GM21717 (cell line): ENCODE measurements around the gene ATOH7.

Experiments used
- ATAC-seq: cut with Tn5 transposase; IDR thresholded peaks from one replicate; pipeline ENCODE4 v1.9.1; 2021; ENCODE audit warnings: mild to moderate bottlenecking, moderate library complexity; ENCODE audit not compliant: unreplicated experiment

ATOH7 gene

DNA sequence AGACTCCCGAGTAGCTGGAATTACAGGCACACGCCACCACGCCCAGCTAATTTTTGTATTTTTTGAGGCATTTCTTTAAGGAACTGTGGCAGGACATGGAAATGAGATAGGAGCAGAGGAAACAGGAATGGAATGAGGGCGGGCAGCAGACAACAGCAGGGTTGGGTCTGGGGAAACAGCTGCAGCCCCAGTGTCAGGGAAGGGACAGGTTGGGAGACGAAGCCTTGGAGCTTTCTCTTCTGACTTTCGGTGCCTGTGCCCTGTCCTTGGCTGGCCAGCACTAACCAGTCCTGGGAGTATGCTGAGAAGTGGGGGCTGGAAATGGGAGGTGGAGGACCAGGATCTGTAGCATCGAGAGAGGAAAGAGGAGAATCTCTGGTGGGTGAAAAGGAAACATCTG lies 47.4 kb downstream of the ATOH7 start:
- ATAC-seq: no peak
